ENCODE measurements around the gene ANKFN1.

ANKFN1 gene

GRCh38 chr17:56172517-56172982 lies 19.3 kb downstream of the ANKFN1 start:
- H4K91ac ChIP-seq (ENCODE audit: low read depth, low read length), result peak overlapping the region; percentile 20
- no peak overlapping the region for H3K18ac ChIP-seq (ENCODE audit: low read length)
- H2AFZ ChIP-seq (ENCODE audit: insufficient read depth, low read length, poor library complexity), result no peak overlapping the region
- H4K8ac ChIP-seq (ENCODE audit: low read depth, low read length), result no peak overlapping the region
- no peak overlapping the region for H3K4me3 ChIP-seq (ENCODE audit: low read depth, low read length)
- H2BK12ac ChIP-seq (ENCODE audit: low read length), result no peak overlapping the region
- H3K79me2 ChIP-seq (ENCODE audit: control insufficient read depth, insufficient read depth, low read length, poor library complexity), result no peaks in the 10 kb centered on the region
- no peak overlapping the region for H3K4ac ChIP-seq (ENCODE audit: low read depth, low read length)
- H3K79me1 ChIP-seq (ENCODE audit: low read length), result peaks cover 6% of the 10 kb centered on the region
- no peaks in the 10 kb centered on the region for H3K36me3 ChIP-seq (ENCODE audit: control insufficient read depth in 1 of 2, insufficient read depth in 2 of 2, low read length in 2 of 2)
- H2AK5ac ChIP-seq (ENCODE audit: low read length), result no peak overlapping the region
- H3K27ac ChIP-seq (ENCODE audit: low read depth, low read length), result no peak overlapping the region
- no peak overlapping the region for H4K12ac ChIP-seq (ENCODE audit: low read depth, low read length)
- peaks cover 30 to 31% of the 10 kb centered on the region in 2 experiments for H3K4me1 ChIP-seq (ENCODE audit: control insufficient read depth in 1 of 2, insufficient read depth in 2 of 2, low read length in 2 of 2)
- no peak overlapping the region for H3K4me2 ChIP-seq (ENCODE audit: low read length)
- no peak overlapping the region for H3K9ac ChIP-seq (ENCODE audit: low read length)
- no CpG with 5 or more reads among the region's 5 CpGs for WGBS (ENCODE audit: extremely low coverage, insufficient coverage, insufficient read length)
- H2BK120ac ChIP-seq (ENCODE audit: insufficient read depth, low read length, poor library complexity), result no peak overlapping the region
- H3K9me3 ChIP-seq (ENCODE audit: insufficient read depth, low read depth, low read length), result peaks cover 2% of the 10 kb centered on the region
- DNase-seq, result peak in 1 of 2 donors; percentile 37
- no peak overlapping the region for H3K23ac ChIP-seq (ENCODE audit: low read length)
- no peak overlapping the region for H2BK5ac ChIP-seq (ENCODE audit: low read depth, low read length, poor library complexity)
- no peaks in the 10 kb centered on the region for H3K27me3 ChIP-seq (ENCODE audit: insufficient read depth, low read length)
- no peak overlapping the region for H3K14ac ChIP-seq (ENCODE audit: low read length)

DNA sequence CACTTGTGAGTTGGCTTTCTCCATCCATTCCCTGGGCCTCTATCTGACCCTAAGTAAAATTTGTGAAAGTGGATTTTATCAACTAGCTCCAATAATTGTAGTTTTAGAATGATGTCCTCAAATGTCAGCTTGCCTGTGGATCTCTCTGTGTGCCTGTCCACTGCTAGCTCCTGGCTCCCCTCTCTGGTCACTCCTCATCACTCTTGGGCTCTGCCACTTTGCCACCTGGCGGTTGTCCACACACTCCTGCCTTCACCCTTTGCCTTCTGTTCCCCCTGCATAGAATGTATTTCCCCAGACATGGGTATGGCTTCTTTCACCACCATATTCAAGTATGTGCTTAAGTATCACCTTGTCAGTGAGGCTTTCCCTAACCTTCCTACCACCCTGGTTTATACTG lies 19.8 kb downstream of the ANKFN1 start:
- H3K4ac ChIP-seq (ENCODE audit: low read depth, low read length), result no peak overlapping the region
- no peak overlapping the region for H4K12ac ChIP-seq (ENCODE audit: low read depth, low read length)
- no peak for DNase-seq
- H3K18ac ChIP-seq (ENCODE audit: low read length), result no peak overlapping the region
- no peak overlapping the region for H3K14ac ChIP-seq (ENCODE audit: low read length)
- H3K4me2 ChIP-seq (ENCODE audit: low read length), result no peak overlapping the region
- no peak overlapping the region for H3K4me3 ChIP-seq (ENCODE audit: low read depth, low read length)
- H2BK120ac ChIP-seq (ENCODE audit: insufficient read depth, low read length, poor library complexity), result no peak overlapping the region
- H3K23ac ChIP-seq (ENCODE audit: low read length), result no peak overlapping the region
- no peak overlapping the region for H3K9ac ChIP-seq (ENCODE audit: low read length)
- no CpG with 5 or more reads among the region's 1 CpG for WGBS (ENCODE audit: extremely low coverage, insufficient coverage, insufficient read length)
- H4K8ac ChIP-seq (ENCODE audit: low read depth, low read length), result no peak overlapping the region
- H2BK12ac ChIP-seq (ENCODE audit: low read length), result no peak overlapping the region
- no peaks in the 10 kb centered on the region for H3K27me3 ChIP-seq (ENCODE audit: insufficient read depth, low read length)
- no peak overlapping the region for H3K27ac ChIP-seq (ENCODE audit: low read depth, low read length)
- peak overlapping the region; percentile 40 for H4K91ac ChIP-seq (ENCODE audit: low read depth, low read length)
- no peak overlapping the region for H2AFZ ChIP-seq (ENCODE audit: insufficient read depth, low read length, poor library complexity)
- H2AK5ac ChIP-seq (ENCODE audit: low read length), result no peak overlapping the region
- H3K79me2 ChIP-seq (ENCODE audit: control insufficient read depth, insufficient read depth, low read length, poor library complexity), result no peaks in the 10 kb centered on the region
- no peaks in the 10 kb centered on the region for H3K36me3 ChIP-seq (ENCODE audit: control insufficient read depth in 1 of 2, insufficient read depth in 2 of 2, low read length in 2 of 2)
- peaks cover 6% of the 10 kb centered on the region for H3K79me1 ChIP-seq (ENCODE audit: low read length)
- peaks cover 30 to 31% of the 10 kb centered on the region in 2 experiments for H3K4me1 ChIP-seq (ENCODE audit: control insufficient read depth in 1 of 2, insufficient read depth in 2 of 2, low read length in 2 of 2)
- peaks cover 2% of the 10 kb centered on the region for H3K9me3 ChIP-seq (ENCODE audit: insufficient read depth, low read depth, low read length)
- no peak overlapping the region for H2BK5ac ChIP-seq (ENCODE audit: low read depth, low read length, poor library complexity)

GRCh38 chr17:56173958-56174835 lies 20.9 kb downstream of the ANKFN1 start:
- no peak overlapping the region for H2BK5ac ChIP-seq (ENCODE audit: low read depth, low read length, poor library complexity)
- H4K12ac ChIP-seq (ENCODE audit: low read depth, low read length), result no peak overlapping the region
- H2AK5ac ChIP-seq (ENCODE audit: low read length), result no peak overlapping the region
- no peak overlapping the region for H3K9ac ChIP-seq (ENCODE audit: low read length)
- no peak for DNase-seq
- no peak overlapping the region for H3K27ac ChIP-seq (ENCODE audit: low read depth, low read length)
- no peaks in the 10 kb centered on the region for H3K36me3 ChIP-seq (ENCODE audit: control insufficient read depth in 1 of 2, insufficient read depth in 2 of 2, low read length in 2 of 2)
- no peak overlapping the region for H3K4ac ChIP-seq (ENCODE audit: low read depth, low read length)
- H3K4me1 ChIP-seq (ENCODE audit: control insufficient read depth in 1 of 2, insufficient read depth in 2 of 2, low read length in 2 of 2), result peaks cover 30 to 31% of the 10 kb centered on the region in 2 experiments
- no peak overlapping the region for H3K4me3 ChIP-seq (ENCODE audit: low read depth, low read length)
- no peak overlapping the region for H2BK120ac ChIP-seq (ENCODE audit: insufficient read depth, low read length, poor library complexity)
- H2BK12ac ChIP-seq (ENCODE audit: low read length), result no peak overlapping the region
- no peak overlapping the region for H3K4me2 ChIP-seq (ENCODE audit: low read length)
- no peak overlapping the region for H4K8ac ChIP-seq (ENCODE audit: low read depth, low read length)
- H3K79me2 ChIP-seq (ENCODE audit: control insufficient read depth, insufficient read depth, low read length, poor library complexity), result no peaks in the 10 kb centered on the region
- H4K91ac ChIP-seq (ENCODE audit: low read depth, low read length), result no peak overlapping the region
- WGBS (ENCODE audit: extremely low coverage, insufficient coverage, insufficient read length), result no CpG with 5 or more reads among the region's 3 CpGs
- no peak overlapping the region for H2AFZ ChIP-seq (ENCODE audit: insufficient read depth, low read length, poor library complexity)
- H3K79me1 ChIP-seq (ENCODE audit: low read length), result peaks cover 6% of the 10 kb centered on the region
- no peak overlapping the region for H3K14ac ChIP-seq (ENCODE audit: low read length)
- H3K23ac ChIP-seq (ENCODE audit: low read length), result no peak overlapping the region
- H3K18ac ChIP-seq (ENCODE audit: low read length), result no peak overlapping the region
- H3K9me3 ChIP-seq (ENCODE audit: insufficient read depth, low read depth, low read length), result peaks cover 2% of the 10 kb centered on the region
- H3K27me3 ChIP-seq (ENCODE audit: insufficient read depth, low read length), result no peaks in the 10 kb centered on the region

GRCh38 chr17:56175299-56175955 lies 22.2 kb downstream of the ANKFN1 start:
- no peak overlapping the region for H2BK120ac ChIP-seq (ENCODE audit: insufficient read depth, low read length, poor library complexity)
- no peaks in the 10 kb centered on the region for H3K27me3 ChIP-seq (ENCODE audit: insufficient read depth, low read length)
- no peaks in the 10 kb centered on the region for H3K36me3 ChIP-seq (ENCODE audit: control insufficient read depth in 1 of 2, insufficient read depth in 2 of 2, low read length in 2 of 2)
- H3K18ac ChIP-seq (ENCODE audit: low read length), result no peak overlapping the region
- peaks cover 2% of the 10 kb centered on the region for H3K9me3 ChIP-seq (ENCODE audit: insufficient read depth, low read depth, low read length)
- H3K4me2 ChIP-seq (ENCODE audit: low read length), result peak overlapping the region; percentile 11
- no peak overlapping the region for H2BK12ac ChIP-seq (ENCODE audit: low read length)
- H4K12ac ChIP-seq (ENCODE audit: low read depth, low read length), result no peak overlapping the region
- H2AK5ac ChIP-seq (ENCODE audit: low read length), result no peak overlapping the region
- no peak overlapping the region for H3K4ac ChIP-seq (ENCODE audit: low read depth, low read length)
- no peak overlapping the region for H3K9ac ChIP-seq (ENCODE audit: low read length)
- H4K91ac ChIP-seq (ENCODE audit: low read depth, low read length), result no peak overlapping the region
- WGBS (ENCODE audit: extremely low coverage, insufficient coverage, insufficient read length), result no CpG with 5 or more reads among the region's 2 CpGs
- H2AFZ ChIP-seq (ENCODE audit: insufficient read depth, low read length, poor library complexity), result no peak overlapping the region
- no peak overlapping the region for H4K8ac ChIP-seq (ENCODE audit: low read depth, low read length)
- H3K79me1 ChIP-seq (ENCODE audit: low read length), result peaks cover 6% of the 10 kb centered on the region
- no peak overlapping the region for H3K14ac ChIP-seq (ENCODE audit: low read length)
- no peak overlapping the region for H3K4me3 ChIP-seq (ENCODE audit: low read depth, low read length)
- no peak overlapping the region for H2BK5ac ChIP-seq (ENCODE audit: low read depth, low read length, poor library complexity)
- DNase-seq, result no peak
- H3K4me1 ChIP-seq (ENCODE audit: control insufficient read depth in 1 of 2, insufficient read depth in 2 of 2, low read length in 2 of 2), result peaks cover 30 to 31% of the 10 kb centered on the region in 2 experiments
- H3K23ac ChIP-seq (ENCODE audit: low read length), result no peak overlapping the region
- H3K79me2 ChIP-seq (ENCODE audit: control insufficient read depth, insufficient read depth, low read length, poor library complexity), result no peaks in the 10 kb centered on the region
- H3K27ac ChIP-seq (ENCODE audit: low read depth, low read length), result no peak overlapping the region

Measured in trophoblast cell (in vitro differentiated cells and primary cell).